PC-3 (cell line): ENCODE results near the gene CLDN9. TPM values are rescaled to one million over a fixed set of nuclear protein-coding genes. Genes with fewer than 3 reads are reported as not detected.
A peak's percentile ranks its signal among the peaks of the same experiment; 100 is the strongest.

Experiments
- ATAC-seq: fragments of 200-7000 bp; cut with Tn5 transposase; 2 replicates; pipeline ENCODE4 v1.9.1; 2020; ENCODE audit warnings: mild to moderate bottlenecking, moderate library complexity
- BruUV-seq: library from RNA; stranded (reverse); fragments of 400-500 nt; replicated peaks from 2 replicates; lab custom pipeline; 2021; lab: Mats Ljungman, UMichigan
- CTCF ChIA-PET: fragments of 300-600 bp; sonication (Branson Sonifier 250); formaldehyde crosslinking; loops from one replicate; lab custom pipeline; 2022; ENCODE audit warnings: antibody characterized with exemption; lab: Charles Lee
- POLR2A ChIA-PET: fragments of 300-600 bp; sonication (Branson Sonifier 250); formaldehyde crosslinking; loops from one replicate; lab custom pipeline; 2022; ENCODE audit warnings: antibody characterized with exemption; ENCODE audit not compliant: unreplicated experiment; lab: Charles Lee
- DNase-seq: peaks from one replicate; pipeline ENCODE4 v3.0.0-alpha.2; 2015
- H2AFZ ChIP-seq: fragments of 300-600 bp; sonication (generic); 2 replicates; pipeline ENCODE4 v1.6.0; 2016; ENCODE audit warnings: antibody characterized with exemption, low read length
- H3F3A ChIP-seq: fragments of 300-600 bp; sonication (generic); one replicate; pipeline ENCODE4 v1.6.0; 2017; ENCODE audit warnings: antibody characterized with exemption, low read length, control low read depth, mild to moderate bottlenecking; ENCODE audit not compliant: unreplicated experiment
- H3K27ac ChIP-seq: fragments of 300-600 bp; sonication (generic); 2 replicates; pipeline ENCODE4 v1.5.1; 2016; ENCODE audit warnings: mild to moderate bottlenecking, low read length
- H3K27me3 ChIP-seq: fragments of 300-600 bp; sonication (generic); 2 replicates; pipeline ENCODE4 v1.6.1; 2016; ENCODE audit warnings: low read length, mixed read lengths
- H3K36me3 ChIP-seq: fragments of 300-600 bp; sonication (generic); 2 replicates; pipeline ENCODE4 v1.6.1; 2016; ENCODE audit warnings: low read depth, mixed run types, low read length, mixed read lengths
- H3K4me1 ChIP-seq: fragments of 300-600 bp; sonication (generic); 2 replicates; pipeline ENCODE4 v1.5.1; 2016; ENCODE audit warnings: low read length; ENCODE audit not compliant: insufficient read depth
- H3K4me2 ChIP-seq: fragments of 300-600 bp; sonication (generic); 2 replicates; pipeline ENCODE4 v1.6.0; 2016; ENCODE audit warnings: low read length
- H3K4me3 ChIP-seq: fragments of 300-600 bp; sonication (generic); 2 replicates; pipeline ENCODE4 v1.5.1; 2016; ENCODE audit warnings: mild to moderate bottlenecking, low read length, mixed read lengths
- H3K79me2 ChIP-seq: fragments of 300-600 bp; sonication (generic); 2 replicates; pipeline ENCODE4 v1.6.1; 2017; ENCODE audit warnings: low read length, mixed read lengths
- H3K9ac ChIP-seq: fragments of 300-600 bp; sonication (generic); 2 replicates; pipeline ENCODE4 v1.6.0; 2016; ENCODE audit warnings: mild to moderate bottlenecking, low read length
- H3K9me2 ChIP-seq: fragments of 300-600 bp; sonication (generic); replicated peaks from 2 replicates; pipeline ENCODE4 v1.6.1; 2016; ENCODE audit warnings: mixed run types, low read length, mixed read lengths
- H3K9me3 ChIP-seq: fragments of 300-600 bp; sonication (generic); 2 replicates; pipeline ENCODE4 v1.6.1; 2016; ENCODE audit warnings: low read length, mixed read lengths
- H4K20me1 ChIP-seq: fragments of 300-600 bp; sonication (generic); 2 replicates; pipeline ENCODE4 v1.6.1; 2016; ENCODE audit warnings: low read length, mixed read lengths
- EZH2 ChIP-seq: fragments of 300-600 bp; sonication (generic); IDR thresholded peaks from one replicate; pipeline ENCODE4 v1.6.1; 2017; ENCODE audit warnings: antibody characterized with exemption, mild to moderate bottlenecking, low read length; ENCODE audit not compliant: unreplicated experiment
- EZH2phosphoT487 ChIP-seq: fragments of 300-600 bp; sonication (generic); IDR thresholded peaks from 2 replicates; pipeline ENCODE4 v1.6.1; 2018; ENCODE audit warnings: mild to moderate bottlenecking, antibody characterized with exemption, low read length, borderline replicate concordance
- intact Hi-C: fragments of 100-400 bp; cut with micrococcal nuclease; formaldehyde crosslinking; loops from 2 replicates; pipeline ENCODE4 v1.9.0; 2023
- total RNA-seq: library from RNA; depleted of rRNA; stranded (reverse); fragments of >200 nt; gene quantifications from 2 replicates; pipeline ENCODE4 v1.2.3, GENCODE V29; 2014
- TF ChIP-seq, protein P1 (sequence below): fragments of 300-600 bp; sonication (generic); conservative IDR thresholded peaks from 2 replicates; pipeline ENCODE4 v1.5.1; 2017; ENCODE audit warnings: antibody characterized with exemption, low read depth, mild to moderate bottlenecking, low read length

The CLDN9 gene
- total RNA-seq, 1 experiment from 2014 or later, result 0.33 TPM

DNA sequence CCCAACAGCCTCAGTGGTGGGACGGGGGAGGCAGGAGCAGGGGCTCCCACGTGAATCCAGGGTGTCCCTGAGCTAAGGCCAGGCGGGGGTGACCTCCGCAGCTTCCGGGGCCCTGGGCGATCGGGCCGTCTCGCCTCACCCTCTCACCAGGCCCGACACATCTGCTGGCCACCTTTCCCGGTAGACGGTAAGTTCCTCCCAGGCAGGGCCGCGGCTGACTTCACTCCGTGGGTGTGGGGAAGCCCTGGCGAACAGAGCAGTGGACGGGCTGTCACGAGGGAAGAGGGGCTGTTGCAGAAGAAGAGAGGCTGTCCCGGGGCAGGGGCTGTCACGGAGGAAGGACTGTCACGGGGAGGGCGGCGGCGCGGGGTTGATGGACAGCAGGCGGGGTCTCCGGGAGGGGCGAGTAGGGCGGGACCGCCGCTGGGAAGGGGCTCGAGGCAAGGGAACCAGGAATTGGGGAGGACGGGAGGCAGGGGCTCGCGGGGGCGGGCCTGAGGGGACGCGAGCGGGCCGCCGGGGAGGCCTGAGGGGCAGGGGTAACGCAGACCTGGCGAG is 33.0 kb upstream of the CLDN9 start:
- H3K4me2 ChIP-seq, result peak overlapping the region; percentile 98
- H3K27ac ChIP-seq, result peak overlapping the region; percentile 59
- POLR2A ChIA-PET, result no interaction called here
- peaks cover 19% of the 10 kb centered on the region for H3K4me1 ChIP-seq
- no peaks in the 10 kb centered on the region for H3F3A ChIP-seq
- BruUV-seq, result no TSS peak
- CTCF ChIA-PET, result no interaction called here
- no peaks in the 10 kb centered on the region for H4K20me1 ChIP-seq
- no peaks in the 10 kb centered on the region for H3K9me3 ChIP-seq
- peaks cover 34% of the 10 kb centered on the region for H3K79me2 ChIP-seq
- H3K4me3 ChIP-seq, result peak overlapping the region; percentile 93
- peaks cover 6% of the 10 kb centered on the region; the same call in 1 of the 2 replicates for H3K36me3 ChIP-seq
- ATAC-seq (peak; percentile 10), DNase-seq (no peak)
- intact Hi-C loops, result loop anchor here (1.0 kb wide), 1 partner anchor 45 kb away; the partner anchor contains the start of gene THOC6
- H2AFZ ChIP-seq, result peak overlapping the region; percentile 65
- H3K9me2 ChIP-seq, result no peaks in the 10 kb centered on the region
- no peak for TF ChIP-seq EZH2
- TF ChIP-seq, protein P1, sequence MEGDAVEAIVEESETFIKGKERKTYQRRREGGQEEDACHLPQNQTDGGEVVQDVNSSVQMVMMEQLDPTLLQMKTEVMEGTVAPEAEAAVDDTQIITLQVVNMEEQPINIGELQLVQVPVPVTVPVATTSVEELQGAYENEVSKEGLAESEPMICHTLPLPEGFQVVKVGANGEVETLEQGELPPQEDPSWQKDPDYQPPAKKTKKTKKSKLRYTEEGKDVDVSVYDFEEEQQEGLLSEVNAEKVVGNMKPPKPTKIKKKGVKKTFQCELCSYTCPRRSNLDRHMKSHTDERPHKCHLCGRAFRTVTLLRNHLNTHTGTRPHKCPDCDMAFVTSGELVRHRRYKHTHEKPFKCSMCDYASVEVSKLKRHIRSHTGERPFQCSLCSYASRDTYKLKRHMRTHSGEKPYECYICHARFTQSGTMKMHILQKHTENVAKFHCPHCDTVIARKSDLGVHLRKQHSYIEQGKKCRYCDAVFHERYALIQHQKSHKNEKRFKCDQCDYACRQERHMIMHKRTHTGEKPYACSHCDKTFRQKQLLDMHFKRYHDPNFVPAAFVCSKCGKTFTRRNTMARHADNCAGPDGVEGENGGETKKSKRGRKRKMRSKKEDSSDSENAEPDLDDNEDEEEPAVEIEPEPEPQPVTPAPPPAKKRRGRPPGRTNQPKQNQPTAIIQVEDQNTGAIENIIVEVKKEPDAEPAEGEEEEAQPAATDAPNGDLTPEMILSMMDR, result no peak
- TF ChIP-seq EZH2phosphoT487, result no peak
- no peaks in the 10 kb centered on the region for H3K27me3 ChIP-seq
- H3K9ac ChIP-seq, result peak overlapping the region; percentile 98

DNA sequence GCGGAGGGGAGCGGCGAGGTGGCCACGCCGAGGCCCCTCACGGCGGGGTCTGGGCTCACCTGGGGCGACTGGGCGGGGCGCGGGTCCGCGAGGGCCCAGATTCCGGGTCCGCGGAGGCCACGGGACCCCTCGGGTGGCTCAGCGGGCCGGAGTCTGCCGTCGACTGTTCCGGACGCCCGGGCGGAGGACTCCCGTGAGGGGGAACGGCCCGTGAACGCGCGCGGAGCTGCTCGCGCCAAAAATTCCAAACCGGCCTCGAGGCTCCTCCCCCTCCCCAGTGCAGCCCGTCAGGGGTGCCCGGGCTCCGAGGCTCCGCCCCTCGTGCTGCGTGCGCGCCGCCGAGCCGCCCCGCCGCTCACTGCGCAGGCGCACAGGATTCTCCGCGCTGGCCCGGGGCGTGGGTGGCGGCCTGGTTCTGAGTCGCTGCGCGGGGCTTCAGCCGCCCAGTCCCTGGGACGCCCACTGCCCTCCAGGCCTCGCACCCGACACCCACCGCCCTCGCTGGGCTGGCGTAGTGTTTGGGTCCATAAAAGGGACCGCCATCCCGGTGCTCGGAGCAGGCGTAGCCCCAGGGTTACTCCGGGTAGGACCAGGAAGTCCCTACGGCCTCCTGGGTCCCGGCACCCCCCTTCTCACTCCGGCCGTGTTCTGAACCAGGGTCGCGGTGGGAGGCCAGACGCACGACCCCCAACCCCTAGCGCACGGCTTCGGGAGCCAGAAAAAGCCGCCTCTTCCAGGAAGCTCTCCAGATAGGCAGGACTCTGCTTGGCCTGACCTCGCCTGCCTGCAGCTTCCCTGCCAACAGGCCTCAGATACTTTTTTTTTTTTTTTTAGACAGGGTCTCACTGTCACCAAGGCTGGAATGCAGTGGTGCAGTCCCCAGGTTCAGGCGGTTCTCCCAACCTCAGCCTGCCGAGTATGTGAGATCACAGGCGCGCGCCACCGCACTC is 32.2 kb upstream of the CLDN9 start, which contains the start of gene PKMYT1:
PKMYT1 (minus strand) TSS at position 220 of the 950 bp plus-strand sequence. CDS start 789 bp downstream, outside the sequence.
- intact Hi-C loops, result loop anchor here (1.0 kb wide), 1 partner anchor 44 kb away; the partner anchor contains the start of gene THOC6
- H2AFZ ChIP-seq, result peak within 1 kb of the TSS; percentile 66
- ATAC-seq (peak; percentile 71), DNase-seq (peak; percentile 88)
- TSS peak; percentile 78 for BruUV-seq
- peaks cover 19% of the 10 kb centered on the region for H3K4me1 ChIP-seq
- peaks cover 34% of the 10 kb centered on the region for H3K79me2 ChIP-seq
- POLR2A ChIA-PET, result interaction anchor here (0.6 kb wide), 1 partner anchor 68 kb away, joined by 6 read pairs; no protein-coding TSS in a partner anchor
- H3F3A ChIP-seq, result no peaks in the 10 kb centered on the region
- H3K27me3 ChIP-seq, result no peaks in the 10 kb centered on the region
- H3K9me3 ChIP-seq, result no peaks in the 10 kb centered on the region
- peak within 1 kb of the TSS; percentile 98 for H3K9ac ChIP-seq
- peak within 1 kb of the TSS; percentile 93 for H3K4me3 ChIP-seq
- peak within 1 kb of the TSS; percentile 98 for H3K4me2 ChIP-seq
- no peaks in the 10 kb centered on the region for H3K9me2 ChIP-seq
- peaks cover 5% of the 10 kb centered on the region; the same call in 1 of the 2 replicates for H3K36me3 ChIP-seq
- H3K27ac ChIP-seq, result peak within 1 kb of the TSS; percentile 65
- CTCF ChIA-PET, result no interaction called here
- TF ChIP-seq, protein P1, result no peak
- TF ChIP-seq EZH2 (no peak), EZH2phosphoT487 (no peak)
- no peaks in the 10 kb centered on the region for H4K20me1 ChIP-seq
